Activated T-helper 9 cell treated with anti-CD3 and anti-CD28 coated beads, Interleukin-2, amount 50 U/mL, for 16 hours (primary cell): ENCODE results near the gene LFNG.
"Not testable (repeated sequence)": the region's sequence is repeated elsewhere in the genome, so short reads cannot be mapped to it uniquely, and the experiment has no call there.

ENCODE experiments used
- DNase-seq: peaks from one replicate; pipeline ENCODE4 v3.0.0-alpha.2; 2020; ENCODE audit warnings: low read depth

The LFNG gene

GRCh38 chr7:2545746-2546425 is 26.3 kb downstream of the LFNG start:
- DNase-seq = no peak

- no peak for DNase-seq
These were observed 27.4 kb downstream of the LFNG start for GRCh38 chr7:2546776-2547586.

- no peak for DNase-seq
These were observed 31.8 kb downstream of the LFNG start for GRCh38 chr7:2551418-2551817.

- DNase-seq = no peak
These were observed 33.5 kb downstream of the LFNG start for GRCh38 chr7:2553108-2553507.

- DNase-seq = no peak
These were observed 34.4 kb downstream of the LFNG start for GRCh38 chr7:2553831-2554581.

GRCh38 chr7:2554661-2555111 is 35.1 kb downstream of the LFNG start:
- no peak for DNase-seq

- DNase-seq = peak; percentile 93
These were observed 35.8 kb downstream of the LFNG start, which contains the start of gene BRAT1 for GRCh38 chr7:2555121-2556052. TSS of gene BRAT1 (minus strand) at chr7:2555524. CDS start at chr7:2554431, 1,093 bp downstream.

- peak; percentile 87 for DNase-seq
These were observed 39.2 kb downstream of the LFNG start, which contains the start of gene IQCE for GRCh38 chr7:2558629-2559282. TSS of gene IQCE (plus strand) at chr7:2558979. CDS start at chr7:2559182, 203 bp downstream.

GRCh38 chr7:2559283-2559950 is 39.8 kb downstream of the LFNG start:
- DNase-seq = no peak

GRCh38 chr7:2563955-2564354 is 44.4 kb downstream of the LFNG start:
- not testable (repeated sequence) for DNase-seq

- DNase-seq = no peak
These were observed 45.5 kb downstream of the LFNG start for GRCh38 chr7:2564970-2565540.

- DNase-seq = no peak
These were observed 46.8 kb downstream of the LFNG start for GRCh38 chr7:2566348-2566889.

- DNase-seq = no peak
These were observed 47.5 kb downstream of the LFNG start for GRCh38 chr7:2566890-2567678.

- DNase-seq = no peak
These were observed 48.2 kb downstream of the LFNG start for GRCh38 chr7:2567679-2568278.

- no peak for DNase-seq
These were observed 49.1 kb downstream of the LFNG start for GRCh38 chr7:2568521-2569223.

- no peak for DNase-seq
These were observed 49.8 kb downstream of the LFNG start for GRCh38 chr7:2569421-2569820.

GRCh38 chr7:2570021-2570420 is 50.4 kb downstream of the LFNG start:
- no peak for DNase-seq

GRCh38 chr7:2571409-2571808 is 51.8 kb downstream of the LFNG start:
- DNase-seq = no peak
